MM.1S (cell line): Measurements from ENCODE around the gene NNAT.

Experiments
- DNase-seq: peaks from one replicate; pipeline ENCODE4 v3.0.0-alpha.2; 2015
- H2AFZ ChIP-seq: fragments of 300-600 bp; sonication (generic); 2 replicates; pipeline ENCODE4 v1.6.0; 2016; ENCODE audit warnings: antibody characterized with exemption, low read length
- H3F3A ChIP-seq: fragments of 300-600 bp; sonication (generic); 2 replicates; pipeline ENCODE4 v1.6.1; 2016; ENCODE audit warnings: mild to moderate bottlenecking, antibody characterized with exemption, low read length, moderate library complexity, mixed read lengths; ENCODE audit not compliant: insufficient read depth
- H3K27ac ChIP-seq: fragments of 300-600 bp; sonication (generic); 2 replicates; pipeline ENCODE4 v1.5.1; 2016; ENCODE audit warnings: mild to moderate bottlenecking, low read length
- H3K27me3 ChIP-seq: fragments of 300-600 bp; sonication (generic); replicated peaks from 2 replicates; pipeline ENCODE4 v1.6.0; 2016; ENCODE audit warnings: low read length; ENCODE audit not compliant: insufficient read depth
- H3K36me3 ChIP-seq: fragments of 300-600 bp; sonication (generic); replicated peaks from 2 replicates; pipeline ENCODE4 v1.6.1; 2016; ENCODE audit warnings: mild to moderate bottlenecking, low read length, mixed read lengths; ENCODE audit not compliant: insufficient read depth
- H3K4me1 ChIP-seq: fragments of 300-600 bp; sonication (generic); 2 replicates; pipeline ENCODE4 v1.6.1; 2016; ENCODE audit warnings: low read length, mixed read lengths
- H3K4me2 ChIP-seq: fragments of 300-600 bp; sonication (generic); 2 replicates; pipeline ENCODE4 v1.6.0; 2016; ENCODE audit warnings: low read depth, low read length
- H3K4me3 ChIP-seq: fragments of 300-600 bp; sonication (generic); 2 replicates; pipeline ENCODE4 v1.5.1; 2016; ENCODE audit warnings: low read length, mixed read lengths
- H3K79me2 ChIP-seq: fragments of 300-600 bp; sonication (generic); 2 replicates; pipeline ENCODE4 v1.6.1; 2016; ENCODE audit warnings: mixed run types, low read length, mixed read lengths
- H3K9ac ChIP-seq: fragments of 300-600 bp; sonication (generic); 2 replicates; pipeline ENCODE4 v1.6.1; 2016; ENCODE audit warnings: low read length, mixed read lengths
- H3K9me2 ChIP-seq: fragments of 300-600 bp; sonication (generic); replicated peaks from 2 replicates; pipeline ENCODE4 v1.6.1; 2016; ENCODE audit warnings: mild to moderate bottlenecking, low read length, mixed read lengths; ENCODE audit not compliant: insufficient read depth
- H3K9me3 ChIP-seq: fragments of 300-600 bp; sonication (generic); replicated peaks from 2 replicates; pipeline ENCODE4 v1.6.1; 2016; ENCODE audit warnings: mild to moderate bottlenecking, low read length, mixed read lengths; ENCODE audit not compliant: insufficient read depth
- H4K20me1 ChIP-seq: fragments of 300-600 bp; sonication (generic); 2 replicates; pipeline ENCODE4 v1.6.1; 2016; ENCODE audit warnings: mild to moderate bottlenecking, low read length, moderate library complexity, mixed read lengths; ENCODE audit not compliant: insufficient read depth
- EZH2 ChIP-seq: fragments of 300-600 bp; sonication (generic); optimal IDR thresholded peaks from 2 replicates; pipeline ENCODE3; 2017; ENCODE audit warnings: low read depth, mild to moderate bottlenecking, antibody characterized with exemption, low read length, mixed read lengths
- EZH2phosphoT487 ChIP-seq: fragments of 300-600 bp; sonication (generic); IDR thresholded peaks from 2 replicates; pipeline ENCODE4 v1.6.1; 2018; ENCODE audit warnings: antibody characterized with exemption, low read length
- TF ChIP-seq, protein P1 (sequence below): fragments of 300-600 bp; sonication (generic); IDR thresholded peaks from 2 replicates; pipeline ENCODE4 v1.5.1; 2016; ENCODE audit warnings: antibody characterized with exemption, low read length, mixed read lengths

NNAT gene

GRCh38 chr20:37504404-37505096 lies 16.5 kb upstream of the NNAT start:
- Histone ChIP-seq H3K27ac (no peak overlapping the region), H3K27me3 (no peaks in the 10 kb centered on the region), H2AFZ (no peak overlapping the region), H3F3A (no peaks in the 10 kb centered on the region), H3K4me1 (no peaks in the 10 kb centered on the region), H3K36me3 (no peaks in the 10 kb centered on the region), H3K79me2 (no peaks in the 10 kb centered on the region), H3K9me3 (no peaks in the 10 kb centered on the region), H3K4me3 (no peak overlapping the region), H3K4me2 (no peak overlapping the region), H4K20me1 (no peaks in the 10 kb centered on the region), H3K9me2 (no peaks in the 10 kb centered on the region), H3K9ac (no peak overlapping the region)
- TF ChIP-seq, protein P1, sequence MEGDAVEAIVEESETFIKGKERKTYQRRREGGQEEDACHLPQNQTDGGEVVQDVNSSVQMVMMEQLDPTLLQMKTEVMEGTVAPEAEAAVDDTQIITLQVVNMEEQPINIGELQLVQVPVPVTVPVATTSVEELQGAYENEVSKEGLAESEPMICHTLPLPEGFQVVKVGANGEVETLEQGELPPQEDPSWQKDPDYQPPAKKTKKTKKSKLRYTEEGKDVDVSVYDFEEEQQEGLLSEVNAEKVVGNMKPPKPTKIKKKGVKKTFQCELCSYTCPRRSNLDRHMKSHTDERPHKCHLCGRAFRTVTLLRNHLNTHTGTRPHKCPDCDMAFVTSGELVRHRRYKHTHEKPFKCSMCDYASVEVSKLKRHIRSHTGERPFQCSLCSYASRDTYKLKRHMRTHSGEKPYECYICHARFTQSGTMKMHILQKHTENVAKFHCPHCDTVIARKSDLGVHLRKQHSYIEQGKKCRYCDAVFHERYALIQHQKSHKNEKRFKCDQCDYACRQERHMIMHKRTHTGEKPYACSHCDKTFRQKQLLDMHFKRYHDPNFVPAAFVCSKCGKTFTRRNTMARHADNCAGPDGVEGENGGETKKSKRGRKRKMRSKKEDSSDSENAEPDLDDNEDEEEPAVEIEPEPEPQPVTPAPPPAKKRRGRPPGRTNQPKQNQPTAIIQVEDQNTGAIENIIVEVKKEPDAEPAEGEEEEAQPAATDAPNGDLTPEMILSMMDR, result no peak
- TF ChIP-seq EZH2, result no peak
- TF ChIP-seq EZH2phosphoT487, result no peak
- no peak for DNase-seq

GRCh38 chr20:37505263-37506151 lies 15.5 kb upstream of the NNAT start:
- Histone ChIP-seq H4K20me1 (no peaks in the 10 kb centered on the region), H3K9ac (no peak overlapping the region), H3K9me2 (no peaks in the 10 kb centered on the region), H2AFZ (no peak overlapping the region), H3K4me3 (no peak overlapping the region), H3K27ac (no peak overlapping the region), H3K4me2 (no peak overlapping the region), H3F3A (no peaks in the 10 kb centered on the region), H3K27me3 (no peaks in the 10 kb centered on the region), H3K9me3 (no peaks in the 10 kb centered on the region), H3K4me1 (no peaks in the 10 kb centered on the region), H3K36me3 (no peaks in the 10 kb centered on the region), H3K79me2 (no peaks in the 10 kb centered on the region)
- DNase-seq, result no peak
- no peak for TF ChIP-seq EZH2
- TF ChIP-seq, protein P1, result no peak
- no peak for TF ChIP-seq EZH2phosphoT487

DNA sequence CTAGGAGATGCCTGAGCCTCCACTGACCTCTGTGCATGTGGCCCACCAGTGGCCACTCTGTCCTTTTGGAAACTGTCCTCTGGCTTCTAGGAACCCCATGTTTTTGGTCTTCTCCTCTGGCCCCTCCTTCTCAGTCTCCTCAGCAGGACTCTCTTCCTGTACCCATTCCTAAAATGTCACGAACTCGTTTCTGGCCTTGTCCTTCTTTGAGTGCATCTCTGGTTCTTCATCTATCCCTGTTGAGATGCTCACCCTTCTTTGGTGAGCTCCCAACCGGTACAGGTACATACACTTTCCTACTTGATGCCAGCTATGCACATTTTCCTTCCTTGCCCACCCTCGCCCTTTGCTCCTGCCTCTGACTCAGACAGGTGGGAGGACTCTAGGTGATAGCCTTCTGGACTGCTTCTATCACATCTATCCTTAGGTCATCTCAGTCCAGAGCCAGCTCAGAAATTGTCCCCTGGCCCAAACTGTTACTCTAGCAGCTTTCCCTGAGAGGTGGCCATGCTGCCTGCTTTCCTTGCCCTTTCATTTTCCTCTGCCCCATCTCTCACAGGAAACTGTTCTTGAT lies 14.8 kb upstream of the NNAT start:
- no peaks in the 10 kb centered on the region for H3F3A ChIP-seq
- no peak overlapping the region for H3K9ac ChIP-seq
- H2AFZ ChIP-seq, result no peak overlapping the region
- H3K4me3 ChIP-seq, result no peak overlapping the region
- H3K36me3 ChIP-seq, result no peaks in the 10 kb centered on the region
- no peak for DNase-seq
- no peak overlapping the region for H3K27ac ChIP-seq
- no peak overlapping the region for H3K4me2 ChIP-seq
- TF ChIP-seq EZH2phosphoT487 (no peak), EZH2 (no peak)
- TF ChIP-seq, protein P1, result no peak
- H4K20me1 ChIP-seq, result no peaks in the 10 kb centered on the region
- H3K27me3 ChIP-seq, result no peaks in the 10 kb centered on the region
- no peaks in the 10 kb centered on the region for H3K9me2 ChIP-seq
- no peaks in the 10 kb centered on the region for H3K4me1 ChIP-seq
- H3K9me3 ChIP-seq, result no peaks in the 10 kb centered on the region
- no peaks in the 10 kb centered on the region for H3K79me2 ChIP-seq
